ENCODE measurements around the gene HOXD3.

Gene HOXD3

DNA sequence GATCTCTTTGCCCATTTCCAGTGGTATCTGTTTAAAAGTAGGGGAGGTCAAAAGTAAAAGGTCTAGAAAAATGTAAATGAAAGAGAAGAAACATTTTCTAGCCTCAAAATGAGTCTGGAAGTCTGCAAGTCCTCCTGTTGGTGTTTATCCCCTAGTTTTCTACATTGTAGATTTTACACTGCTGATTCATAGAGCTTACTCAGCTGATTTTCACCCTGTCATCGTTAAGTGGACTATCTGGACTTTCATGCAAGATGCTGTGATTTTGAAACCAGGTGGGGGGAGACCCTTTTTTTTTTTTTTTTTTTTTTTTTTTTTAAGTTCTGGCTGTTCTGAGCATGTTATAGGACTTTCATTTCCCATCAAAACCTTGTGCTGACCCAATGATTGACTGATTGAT, 10.3 kb downstream of the HOXD3 start:
- no peak for DNase-seq (ENCODE audit: low read depth)
- TF ChIP-seq, protein P1, sequence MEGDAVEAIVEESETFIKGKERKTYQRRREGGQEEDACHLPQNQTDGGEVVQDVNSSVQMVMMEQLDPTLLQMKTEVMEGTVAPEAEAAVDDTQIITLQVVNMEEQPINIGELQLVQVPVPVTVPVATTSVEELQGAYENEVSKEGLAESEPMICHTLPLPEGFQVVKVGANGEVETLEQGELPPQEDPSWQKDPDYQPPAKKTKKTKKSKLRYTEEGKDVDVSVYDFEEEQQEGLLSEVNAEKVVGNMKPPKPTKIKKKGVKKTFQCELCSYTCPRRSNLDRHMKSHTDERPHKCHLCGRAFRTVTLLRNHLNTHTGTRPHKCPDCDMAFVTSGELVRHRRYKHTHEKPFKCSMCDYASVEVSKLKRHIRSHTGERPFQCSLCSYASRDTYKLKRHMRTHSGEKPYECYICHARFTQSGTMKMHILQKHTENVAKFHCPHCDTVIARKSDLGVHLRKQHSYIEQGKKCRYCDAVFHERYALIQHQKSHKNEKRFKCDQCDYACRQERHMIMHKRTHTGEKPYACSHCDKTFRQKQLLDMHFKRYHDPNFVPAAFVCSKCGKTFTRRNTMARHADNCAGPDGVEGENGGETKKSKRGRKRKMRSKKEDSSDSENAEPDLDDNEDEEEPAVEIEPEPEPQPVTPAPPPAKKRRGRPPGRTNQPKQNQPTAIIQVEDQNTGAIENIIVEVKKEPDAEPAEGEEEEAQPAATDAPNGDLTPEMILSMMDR (IDR thresholded peaks at IDR 0.05; ENCODE audit: insufficient read depth, low read depth, low read length, missing control alignments) = no peak
- H3K4me3 ChIP-seq (ENCODE audit: low read length) = no peak overlapping the region

DNA sequence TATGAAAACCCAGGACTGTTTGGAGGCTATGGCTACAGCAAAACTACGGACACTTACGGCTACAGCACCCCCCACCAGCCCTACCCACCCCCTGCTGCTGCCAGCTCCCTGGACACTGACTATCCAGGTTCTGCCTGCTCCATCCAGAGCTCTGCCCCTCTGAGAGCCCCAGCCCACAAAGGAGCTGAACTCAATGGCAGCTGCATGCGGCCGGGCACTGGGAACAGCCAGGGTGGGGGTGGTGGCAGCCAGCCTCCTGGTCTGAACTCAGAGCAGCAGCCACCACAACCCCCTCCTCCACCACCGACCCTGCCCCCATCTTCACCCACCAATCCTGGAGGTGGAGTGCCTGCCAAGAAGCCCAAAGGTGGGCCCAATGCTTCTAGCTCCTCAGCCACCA, 12.1 kb downstream of the HOXD3 start:
- DNase-seq (ENCODE audit: low read depth) = no peak
- H3K4me3 ChIP-seq (ENCODE audit: low read length) = no peak overlapping the region
- TF ChIP-seq, protein P1 (IDR thresholded peaks at IDR 0.05; ENCODE audit: insufficient read depth, low read depth, low read length, missing control alignments) = no peak

DNA sequence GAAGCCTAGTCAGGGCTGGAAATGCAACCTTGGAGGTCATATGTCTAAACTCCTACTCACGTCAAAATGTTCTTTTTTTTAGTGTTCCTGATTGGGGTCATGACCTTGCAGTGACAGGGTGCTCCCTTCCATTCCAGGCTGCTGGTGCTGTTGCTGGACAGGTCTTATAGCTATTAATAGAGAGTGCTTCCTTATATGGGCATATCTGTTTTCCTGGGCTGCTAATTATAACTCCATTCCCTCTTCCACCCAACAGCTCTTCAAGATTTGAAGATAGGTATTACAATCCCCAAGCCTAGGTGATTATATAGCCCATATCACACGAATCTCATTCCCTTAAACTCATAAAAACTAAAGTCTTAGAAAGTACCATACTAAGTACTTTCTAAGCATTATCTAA, 12.6 kb downstream of the HOXD3 start:
- DNase-seq (ENCODE audit: low read depth) = no peak
- TF ChIP-seq, protein P1 (IDR thresholded peaks at IDR 0.05; ENCODE audit: insufficient read depth, low read depth, low read length, missing control alignments) = no peak

DNA sequence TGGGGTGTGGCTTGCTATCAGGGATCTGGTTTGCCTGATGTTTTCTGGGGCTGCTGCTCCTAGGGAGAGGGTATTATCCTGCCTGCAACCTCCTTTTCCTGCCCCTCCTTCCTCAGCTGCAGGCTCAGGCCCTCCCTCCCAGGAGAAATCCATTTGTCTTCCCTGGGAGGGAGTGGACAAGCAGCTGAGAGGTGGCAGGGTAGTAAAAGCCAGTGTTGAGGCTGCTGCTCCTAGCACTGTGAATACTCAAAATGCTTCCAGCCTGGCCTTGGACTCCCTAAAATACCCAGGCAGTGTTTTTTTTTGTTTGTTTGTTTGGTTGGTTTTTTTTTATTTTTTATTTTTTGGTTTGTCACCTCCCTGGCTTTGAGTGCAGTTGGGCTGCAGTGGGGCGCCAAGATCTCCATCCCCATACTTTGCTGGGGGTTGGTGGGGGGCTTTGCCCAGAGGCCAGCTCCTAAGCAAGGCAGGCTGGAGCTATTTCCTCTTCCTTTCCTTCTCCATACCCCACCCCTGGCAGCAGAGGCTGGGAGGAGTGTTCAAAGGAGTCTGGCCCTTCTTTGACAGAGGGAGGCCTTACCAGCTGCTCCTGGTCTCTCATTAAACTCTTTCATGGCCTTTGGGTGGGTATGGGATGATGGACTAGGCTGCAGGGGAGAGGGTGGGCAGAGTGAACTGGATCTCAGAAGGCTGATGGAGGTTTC, 13.6 kb downstream of the HOXD3 start:
- DNase-seq (ENCODE audit: low read depth) = no peak
- TF ChIP-seq, protein P1 (IDR thresholded peaks at IDR 0.05; ENCODE audit: insufficient read depth, low read depth, low read length, missing control alignments) = no peak
- no peak overlapping the region for H3K4me3 ChIP-seq (ENCODE audit: low read length)

More for the DNA sequence above, 12.6 kb downstream of the HOXD3 start:
- no peak overlapping the region for H3K4me3 ChIP-seq (ENCODE audit: low read length)

DNA sequence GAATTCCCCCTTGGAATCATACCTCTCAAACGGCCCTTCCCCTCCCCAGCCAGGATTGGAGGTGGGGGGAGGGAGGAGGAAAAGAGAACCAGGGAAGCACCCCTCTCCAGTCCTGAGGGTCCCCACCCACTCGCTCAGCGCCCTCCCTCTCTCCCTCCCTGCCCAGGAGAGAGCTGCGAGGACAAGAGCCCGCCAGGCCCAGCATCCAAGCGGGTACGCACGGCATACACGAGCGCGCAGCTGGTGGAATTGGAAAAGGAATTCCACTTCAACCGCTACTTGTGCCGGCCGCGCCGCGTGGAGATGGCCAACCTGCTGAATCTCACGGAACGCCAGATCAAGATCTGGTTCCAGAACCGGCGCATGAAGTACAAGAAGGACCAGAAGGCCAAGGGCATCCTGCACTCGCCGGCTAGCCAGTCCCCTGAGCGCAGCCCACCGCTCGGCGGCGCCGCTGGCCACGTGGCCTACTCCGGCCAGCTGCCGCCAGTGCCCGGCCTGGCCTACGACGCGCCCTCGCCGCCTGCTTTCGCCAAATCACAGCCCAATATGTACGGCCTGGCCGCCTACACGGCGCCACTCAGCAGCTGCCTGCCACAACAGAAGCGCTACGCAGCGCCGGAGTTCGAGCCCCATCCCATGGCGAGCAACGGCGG, 14.4 kb downstream of the HOXD3 start:
- TF ChIP-seq, protein P1 (IDR thresholded peaks at IDR 0.05; ENCODE audit: insufficient read depth, low read depth, low read length, missing control alignments) = no peak
- no peak for DNase-seq (ENCODE audit: low read depth)
- no peak overlapping the region for H3K4me3 ChIP-seq (ENCODE audit: low read length)

DNA sequence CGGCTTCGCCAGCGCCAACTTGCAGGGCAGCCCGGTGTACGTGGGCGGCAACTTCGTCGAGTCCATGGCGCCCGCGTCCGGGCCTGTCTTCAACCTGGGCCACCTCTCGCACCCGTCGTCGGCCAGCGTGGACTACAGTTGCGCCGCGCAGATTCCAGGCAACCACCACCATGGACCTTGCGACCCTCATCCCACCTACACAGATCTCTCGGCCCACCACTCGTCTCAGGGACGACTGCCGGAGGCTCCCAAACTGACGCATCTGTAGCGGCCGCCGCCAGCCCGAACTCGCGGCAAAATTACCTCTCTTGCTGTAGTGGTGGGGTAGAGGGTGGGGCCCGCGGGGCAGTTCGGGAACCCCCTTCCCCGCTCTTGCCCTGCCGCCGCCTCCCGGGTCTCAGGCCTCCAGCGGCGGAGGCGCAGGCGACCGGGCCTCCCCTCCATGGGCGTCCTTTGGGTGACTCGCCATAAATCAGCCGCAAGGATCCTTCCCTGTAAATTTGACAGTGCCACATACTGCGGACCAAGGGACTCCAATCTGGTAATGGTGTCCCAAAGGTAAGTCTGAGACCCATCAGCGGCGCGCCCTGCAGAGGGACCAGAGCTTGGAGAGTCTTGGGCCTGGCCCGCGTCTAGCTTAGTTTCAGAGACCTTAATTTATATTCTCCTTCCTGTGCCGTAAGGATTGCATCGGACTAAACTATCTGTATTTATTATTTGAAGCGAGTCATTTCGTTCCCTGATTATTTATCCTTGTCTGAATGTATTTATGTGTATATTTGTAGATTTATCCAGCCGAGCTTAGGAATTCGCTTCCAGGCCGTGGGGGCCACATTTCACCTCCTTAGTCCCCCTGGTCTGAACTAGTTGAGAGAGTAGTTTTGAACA, 15.1 kb downstream of the HOXD3 start:
- DNase-seq (ENCODE audit: low read depth) = no peak
- TF ChIP-seq, protein P1 (IDR thresholded peaks at IDR 0.05; ENCODE audit: insufficient read depth, low read depth, low read length, missing control alignments) = no peak
- no peak overlapping the region for H3K4me3 ChIP-seq (ENCODE audit: low read length)
